Activated CD4-positive, CD25-positive, alpha-beta regulatory T cell (primary cell): Measurements from ENCODE around the gene TEX44.

Experiments used
- DNase-seq, 4 experiments: peaks; one replicate each; lab custom pipeline; 2025; lab: John Stamatoyannopoulos, UW

The TEX44 gene

GRCh38 chr2:231605607-231606091, 13.0 kb downstream of the TEX44 start:
- DNase-seq = no peak

GRCh38 chr2:231606941-231607340, 14.3 kb downstream of the TEX44 start:
- DNase-seq = no peak

GRCh38 chr2:231611273-231612108, 18.8 kb downstream of the TEX44 start:
- DNase-seq = peak in 1 of 4 experiments; percentile 22

GRCh38 chr2:231612109-231612455, 19.4 kb downstream of the TEX44 start:
- no peak for DNase-seq

- peak; percentile 81 to 95 (median 88) for DNase-seq
Observed at GRCh38 chr2:231612456-231613330, 20.0 kb downstream of the TEX44 start.

- no peak for DNase-seq
Observed at GRCh38 chr2:231613331-231613662, 20.6 kb downstream of the TEX44 start.

GRCh38 chr2:231613663-231614558, 21.2 kb downstream of the TEX44 start:
- peak; percentile 46 to 82 (median 60) for DNase-seq

GRCh38 chr2:231614559-231615057, 21.9 kb downstream of the TEX44 start:
- DNase-seq = peak in 2 of 4 experiments; percentile 16 to 27

- no peak for DNase-seq
Observed at GRCh38 chr2:231615058-231615671, 22.5 kb downstream of the TEX44 start.

- DNase-seq = no peak
Observed at GRCh38 chr2:231616296-231616695, 23.6 kb downstream of the TEX44 start.

GRCh38 chr2:231617059-231617926, 24.6 kb downstream of the TEX44 start:
- no peak for DNase-seq

GRCh38 chr2:231621051-231621879, 28.6 kb downstream of the TEX44 start:
- DNase-seq = no peak

GRCh38 chr2:231622963-231623362, 30.3 kb downstream of the TEX44 start:
- no peak for DNase-seq

GRCh38 chr2:231626449-231626848, 33.8 kb downstream of the TEX44 start:
- no peak for DNase-seq

- no peak for DNase-seq
Observed at GRCh38 chr2:231627384-231628120, 34.9 kb downstream of the TEX44 start.

- DNase-seq = no peak
Observed at GRCh38 chr2:231632559-231633142, 40.0 kb downstream of the TEX44 start.

GRCh38 chr2:231633241-231633976, 40.7 kb downstream of the TEX44 start:
- DNase-seq = no peak

- DNase-seq = no peak
Observed at GRCh38 chr2:231634412-231634811, 41.7 kb downstream of the TEX44 start.
